AG09319 (cell line): ENCODE data around the gene C17orf107.

Experiments
- DNase-seq: peaks from one replicate; pipeline ENCODE4 v3.0.0-alpha.2; 2010; ENCODE audit warnings: low read depth; ENCODE audit errors: extremely low read depth
- CTCF ChIP-seq: IDR thresholded peaks from 2 replicates; pipeline ENCODE4 v1.5.1; 2011; ENCODE audit warnings: low read depth, mild to moderate bottlenecking, inconsistent platforms, low read length, moderate library complexity

C17orf107 gene

GRCh38 chr17:4939796-4940554 is 40.6 kb downstream of the C17orf107 start, which contains the start of the genes RNF167 and SLC25A11:
Gene RNF167 (plus strand): TSS chr17:4940268. CDS start chr17:4940910, 642 bp downstream.
Gene SLC25A11 (minus strand): TSS chr17:4940046. CDS start chr17:4939910, 136 bp downstream.
- no peak for TF ChIP-seq CTCF
- DNase-seq, result peak; percentile 99

GRCh38 chr17:4940555-4941318 is 41.4 kb downstream of the C17orf107 start:
- DNase-seq, result no peak
- no peak for TF ChIP-seq CTCF

- no peak for TF ChIP-seq CTCF
- DNase-seq, result no peak
Measured at GRCh38 chr17:4941319-4941610, 41.9 kb downstream of the C17orf107 start.

GRCh38 chr17:4942760-4943508 is 43.6 kb downstream of the C17orf107 start:
- no peak for TF ChIP-seq CTCF
- DNase-seq, result no peak

GRCh38 chr17:4944163-4944553 is 44.8 kb downstream of the C17orf107 start:
- DNase-seq, result no peak
- TF ChIP-seq CTCF, result no peak

GRCh38 chr17:4944554-4945175 is 45.3 kb downstream of the C17orf107 start:
- TF ChIP-seq CTCF, result no peak
- DNase-seq, result no peak
